Chondrocyte (in vitro differentiated cells): ENCODE results near the gene EAF1. TPM values are rescaled to one million over a fixed set of nuclear protein-coding genes. Genes with fewer than 3 reads are reported as not detected.
A peak's percentile ranks its signal among the peaks of the same experiment; 100 is the strongest.

ENCODE experiments used
- DNase-seq: peaks from one replicate; pipeline ENCODE4 v3.0.0; 2021; ENCODE audit warnings: mixed read lengths, low spot score
- H3K27ac Mint-ChIP-seq: one replicate; pipeline ENCODE4 v1.8.0; 2021; ENCODE audit warnings: mild to moderate bottlenecking, moderate library complexity, mixed read lengths; ENCODE audit not compliant: unreplicated experiment
- H3K27me3 Mint-ChIP-seq: 2 replicates; pipeline ENCODE4 v1.8.0; 2021; ENCODE audit warnings: low read depth, mixed read lengths
- H3K36me3 Mint-ChIP-seq: 2 replicates; pipeline ENCODE4 v1.8.0; 2021; ENCODE audit warnings: low read depth, mixed read lengths
- H3K4me1 Mint-ChIP-seq: 2 replicates; pipeline ENCODE4 v1.8.0; 2021; ENCODE audit warnings: low read depth, mild to moderate bottlenecking, mixed read lengths
- H3K4me3 Mint-ChIP-seq: one replicate; pipeline ENCODE4 v1.8.0; 2021; ENCODE audit warnings: mild to moderate bottlenecking, moderate library complexity, mixed read lengths; ENCODE audit not compliant: unreplicated experiment
- H3K9me3 Mint-ChIP-seq: 2 replicates; pipeline ENCODE4 v1.8.0; 2021; ENCODE audit warnings: low read depth, mixed read lengths
- long read RNA-seq: library from polyadenylated mRNA; stranded (forward); transcript quantifications from one replicate; pipeline ENCODE4 v2.0.0, GENCODE V29; 2021
- total RNA-seq: library from RNA; stranded (reverse); gene quantifications from 3 replicates; pipeline ENCODE4 v1.2.1, GENCODE V29; 2021
- TF ChIP-seq, protein P1 (sequence below): fragments of 200-600 bp; sonication (generic); IDR thresholded peaks from 2 replicates; pipeline ENCODE4 v1.5.0; 2021; ENCODE audit warnings: antibody characterized with exemption, mild to moderate bottlenecking, moderate library complexity

Gene EAF1
- 15.7 to 18.4 TPM (median 16.9 TPM) in 3 replicates for total RNA-seq
- long read RNA-seq, full-length matches to known transcripts: 28 of 32 reads
- long read RNA-seq, partial matches to known transcripts: 2 of 32 reads
- long read RNA-seq, other reads (novel, unspliced or antisense): 2 of 32 reads

DNA sequence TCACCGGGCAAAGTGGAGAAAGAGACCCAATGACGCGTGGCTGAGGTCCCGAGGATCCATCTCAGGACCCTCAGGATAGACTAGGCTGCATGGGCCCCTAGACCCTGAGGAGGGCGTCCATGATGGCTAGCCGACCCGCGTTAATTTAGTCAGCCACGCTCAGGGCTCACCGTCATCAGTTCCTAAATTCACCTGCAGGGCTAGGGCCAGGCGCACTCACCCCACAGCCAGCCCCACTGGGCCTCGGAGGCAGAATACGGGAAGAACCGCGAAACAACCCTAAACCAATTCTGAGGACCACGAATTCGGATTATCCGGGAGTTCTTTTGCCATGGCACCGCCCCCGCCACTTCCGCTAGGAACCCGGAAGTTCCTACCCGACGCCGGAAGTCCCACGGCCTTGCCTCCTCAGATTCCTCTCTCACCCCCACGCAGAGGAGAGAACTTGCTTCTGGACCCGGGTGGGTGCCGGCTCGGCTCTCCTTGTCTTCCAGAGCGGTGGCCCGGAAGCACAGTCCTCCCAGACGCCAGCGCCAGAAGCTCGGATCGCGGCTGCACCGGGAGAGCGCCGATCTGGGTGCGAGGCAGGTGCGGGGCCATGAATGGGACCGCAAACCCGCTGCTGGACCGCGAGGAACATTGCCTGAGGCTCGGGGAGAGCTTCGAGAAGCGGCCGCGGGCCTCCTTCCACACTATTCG lies at the start of gene EAF1, which contains the start of gene METTL6:
Gene EAF1 (plus strand): TSS at position 417 of the 699 bp plus-strand sequence. CDS start 182 bp downstream, at position 599.
Gene METTL6 (minus strand): TSS at position 363 of the 699 bp plus-strand sequence. CDS start 1,033 bp downstream, outside the sequence.
- DNase-seq: peak; percentile 95
- H3K4me3 Mint-ChIP-seq: peak within 1 kb of the TSS; percentile 99

DNA sequence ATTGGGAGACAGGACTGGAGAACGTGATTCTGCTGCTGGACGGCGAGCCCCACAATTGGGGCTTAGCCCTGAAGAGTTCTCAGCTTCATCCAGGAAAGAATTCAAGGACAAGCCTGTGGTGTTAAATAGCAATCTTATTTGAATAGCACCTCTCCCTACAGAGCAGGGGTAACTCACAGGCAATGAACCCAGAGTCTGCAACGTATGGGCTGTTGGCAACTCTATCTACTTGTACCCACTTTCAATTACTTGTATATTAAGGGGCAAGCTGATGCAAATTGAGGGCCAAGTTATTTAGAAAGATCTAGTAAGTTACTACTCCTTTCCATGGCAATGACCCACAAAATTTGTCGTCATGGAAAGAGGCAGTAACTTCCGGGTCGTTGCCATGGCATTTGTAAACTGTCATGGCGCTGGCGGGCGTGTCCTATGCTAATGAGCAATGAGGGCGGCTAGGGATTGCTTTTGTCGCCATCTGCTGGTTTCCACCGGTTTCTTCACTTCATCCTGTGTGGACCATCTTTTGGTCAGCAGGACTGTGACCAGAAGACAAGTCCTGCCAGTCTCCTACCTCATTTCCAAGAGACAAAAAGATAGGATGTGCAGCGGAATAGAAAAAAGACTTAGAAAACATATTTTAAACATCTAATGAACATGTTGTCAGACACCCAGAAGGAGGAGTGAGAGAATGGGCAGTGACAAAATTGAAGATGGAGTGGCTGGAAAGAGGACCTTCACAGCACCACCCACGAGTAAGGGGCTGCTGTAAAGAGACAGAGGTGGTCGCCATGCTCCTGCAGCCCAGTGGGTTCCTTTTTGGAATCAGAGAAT lies 49.2 kb upstream of the EAF1 start:
- Mint-ChIP-seq H3K4me1 (peaks cover 4% of the 10 kb centered on the region), H3K27ac (peak overlapping the region; percentile 49), H3K27me3 (no peaks in the 10 kb centered on the region), H3K36me3 (no peaks in the 10 kb centered on the region), H3K9me3 (no peaks in the 10 kb centered on the region), H3K4me3 (no peak overlapping the region)
- no peak for DNase-seq
- TF ChIP-seq, protein P1, sequence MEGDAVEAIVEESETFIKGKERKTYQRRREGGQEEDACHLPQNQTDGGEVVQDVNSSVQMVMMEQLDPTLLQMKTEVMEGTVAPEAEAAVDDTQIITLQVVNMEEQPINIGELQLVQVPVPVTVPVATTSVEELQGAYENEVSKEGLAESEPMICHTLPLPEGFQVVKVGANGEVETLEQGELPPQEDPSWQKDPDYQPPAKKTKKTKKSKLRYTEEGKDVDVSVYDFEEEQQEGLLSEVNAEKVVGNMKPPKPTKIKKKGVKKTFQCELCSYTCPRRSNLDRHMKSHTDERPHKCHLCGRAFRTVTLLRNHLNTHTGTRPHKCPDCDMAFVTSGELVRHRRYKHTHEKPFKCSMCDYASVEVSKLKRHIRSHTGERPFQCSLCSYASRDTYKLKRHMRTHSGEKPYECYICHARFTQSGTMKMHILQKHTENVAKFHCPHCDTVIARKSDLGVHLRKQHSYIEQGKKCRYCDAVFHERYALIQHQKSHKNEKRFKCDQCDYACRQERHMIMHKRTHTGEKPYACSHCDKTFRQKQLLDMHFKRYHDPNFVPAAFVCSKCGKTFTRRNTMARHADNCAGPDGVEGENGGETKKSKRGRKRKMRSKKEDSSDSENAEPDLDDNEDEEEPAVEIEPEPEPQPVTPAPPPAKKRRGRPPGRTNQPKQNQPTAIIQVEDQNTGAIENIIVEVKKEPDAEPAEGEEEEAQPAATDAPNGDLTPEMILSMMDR: peak; percentile 87

More for the DNA sequence above, at the start of gene EAF1, which contains the start of gene METTL6:
- Mint-ChIP-seq H3K4me1 (peaks cover 52% of the 10 kb centered on the region), H3K36me3 (peaks cover 4% of the 10 kb centered on the region), H3K27me3 (no peaks in the 10 kb centered on the region), H3K27ac (peak within 1 kb of the TSS; percentile 95), H3K9me3 (peaks cover 2% of the 10 kb centered on the region)
- TF ChIP-seq, protein P1: peak; percentile 68

DNA sequence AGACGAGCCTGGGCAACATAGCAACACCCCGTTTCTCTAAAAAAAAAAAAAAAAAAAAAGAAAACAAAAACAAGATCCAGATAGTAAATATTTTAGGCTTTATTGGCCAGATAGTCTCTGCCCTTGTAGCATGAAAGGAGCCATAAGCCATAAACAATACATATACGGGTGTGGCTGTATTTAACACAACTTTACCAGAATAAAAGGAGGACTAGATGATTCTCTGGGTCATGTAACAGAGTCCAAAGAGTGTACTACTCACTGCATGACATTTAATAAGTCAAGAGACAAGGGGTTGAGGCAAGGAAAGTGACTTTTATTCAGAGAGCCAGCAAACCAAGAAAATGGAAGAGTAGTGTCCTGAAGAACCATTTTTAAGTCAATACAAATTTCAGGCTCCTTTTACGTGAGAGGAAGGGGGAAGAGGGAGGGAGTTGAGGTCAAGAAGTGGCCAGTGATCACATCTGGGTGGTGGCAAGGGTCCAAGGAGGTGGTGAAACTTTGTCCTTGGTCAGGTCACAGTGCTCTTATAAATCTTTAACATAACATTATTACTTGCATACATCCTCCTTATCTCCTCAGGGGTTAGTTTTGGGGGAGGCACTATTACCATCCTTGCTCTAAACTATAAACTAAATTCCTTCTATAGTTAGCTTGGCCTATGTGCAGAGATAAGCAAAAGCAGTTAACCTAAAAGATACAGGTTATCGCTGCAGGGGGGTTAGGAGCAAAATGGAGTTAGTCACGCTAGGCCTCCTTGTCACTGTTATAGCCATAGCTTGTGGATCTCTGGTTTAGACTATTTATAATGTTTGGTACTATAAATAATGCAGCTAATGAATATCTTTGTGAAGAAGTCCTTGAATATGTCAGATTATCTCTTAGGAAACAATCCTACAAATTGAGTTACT lies 46.2 kb upstream of the EAF1 start:
- no peak for DNase-seq
- Mint-ChIP-seq H3K27me3 (no peaks in the 10 kb centered on the region), H3K36me3 (peaks cover 2% of the 10 kb centered on the region), H3K4me1 (peaks cover 12% of the 10 kb centered on the region), H3K27ac (no peak overlapping the region), H3K4me3 (no peak overlapping the region), H3K9me3 (peaks cover 7% of the 10 kb centered on the region)
- TF ChIP-seq, protein P1: no peak

DNA sequence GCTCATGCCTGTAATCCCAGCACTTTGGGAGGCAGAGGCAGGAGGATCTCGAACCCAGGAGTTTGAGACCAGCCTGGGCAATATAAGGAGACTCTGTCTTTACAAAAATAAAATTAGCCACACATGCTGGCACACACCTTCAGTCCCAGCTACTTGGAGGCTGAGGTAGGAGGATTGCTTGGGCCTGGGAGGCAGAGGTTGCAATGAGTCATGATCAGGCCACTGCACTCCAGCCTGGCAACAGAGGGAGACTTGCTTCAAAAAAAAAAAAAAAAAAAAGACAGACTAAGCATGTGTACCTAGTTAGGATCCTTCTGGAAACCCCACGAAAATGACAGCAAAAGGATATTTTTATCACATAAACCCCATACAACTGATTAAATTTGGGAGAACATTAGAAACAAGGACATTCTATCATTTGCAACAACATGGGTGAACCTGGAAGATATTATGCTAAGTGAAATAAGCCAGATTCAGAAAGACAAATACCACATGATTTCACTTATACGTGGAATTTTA lies 44.9 kb upstream of the EAF1 start:
- no peak overlapping the region for H3K27ac Mint-ChIP-seq
- TF ChIP-seq, protein P1: no peak
- no peak overlapping the region for H3K4me3 Mint-ChIP-seq
- H3K4me1 Mint-ChIP-seq: peaks cover 12% of the 10 kb centered on the region
- peaks cover 2% of the 10 kb centered on the region for H3K36me3 Mint-ChIP-seq
- DNase-seq: no peak
- H3K27me3 Mint-ChIP-seq: no peaks in the 10 kb centered on the region
- peaks cover 12% of the 10 kb centered on the region for H3K9me3 Mint-ChIP-seq
